NCI-H2107 treated with DMSO at 0.1 percent for 48 hours (cell line): ENCODE measurements around the gene MRPS34.

Experiments
- DNase-seq: peaks from one replicate; lab custom pipeline; 2025; ENCODE audit not compliant: unreplicated experiment; lab: John Stamatoyannopoulos, UW

The MRPS34 gene

DNA sequence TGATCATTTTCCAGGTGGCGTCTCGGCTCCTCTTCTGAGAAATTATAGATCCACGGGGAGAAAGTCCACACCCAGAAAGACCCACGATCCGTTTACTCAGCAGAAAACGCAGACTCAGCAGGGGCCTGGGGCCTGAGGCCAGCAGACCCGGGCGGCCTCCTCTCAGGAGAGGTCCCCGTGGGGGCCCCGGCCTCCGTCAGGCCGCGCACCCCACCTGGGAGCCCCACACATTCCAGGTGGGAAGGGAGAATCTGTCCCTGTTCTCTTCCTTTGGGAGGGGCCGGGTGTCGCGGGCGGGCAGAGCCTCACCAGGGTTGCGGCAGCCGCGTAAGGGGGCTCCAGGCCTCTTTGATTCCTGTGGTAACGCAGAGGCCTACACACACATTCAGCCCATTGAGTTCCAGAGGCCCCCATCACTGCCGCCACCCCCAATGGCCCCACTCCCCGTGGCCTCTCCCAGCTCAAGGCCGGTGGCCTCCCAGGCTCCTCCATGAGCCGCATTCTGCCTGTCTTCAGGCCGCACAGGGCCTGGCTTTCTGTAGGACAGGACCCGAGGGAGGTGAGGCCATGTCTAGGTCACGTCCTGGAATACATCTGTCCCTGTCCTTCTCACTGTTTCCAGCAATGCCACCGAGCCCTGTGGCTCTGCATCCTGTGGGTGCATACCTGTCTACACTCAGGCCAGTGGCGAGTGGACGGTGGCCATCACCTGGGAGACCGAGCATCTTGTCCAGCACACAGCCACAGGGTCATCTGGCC lies 22.2 kb upstream of the MRPS34 start:
- no peak for DNase-seq

DNA sequence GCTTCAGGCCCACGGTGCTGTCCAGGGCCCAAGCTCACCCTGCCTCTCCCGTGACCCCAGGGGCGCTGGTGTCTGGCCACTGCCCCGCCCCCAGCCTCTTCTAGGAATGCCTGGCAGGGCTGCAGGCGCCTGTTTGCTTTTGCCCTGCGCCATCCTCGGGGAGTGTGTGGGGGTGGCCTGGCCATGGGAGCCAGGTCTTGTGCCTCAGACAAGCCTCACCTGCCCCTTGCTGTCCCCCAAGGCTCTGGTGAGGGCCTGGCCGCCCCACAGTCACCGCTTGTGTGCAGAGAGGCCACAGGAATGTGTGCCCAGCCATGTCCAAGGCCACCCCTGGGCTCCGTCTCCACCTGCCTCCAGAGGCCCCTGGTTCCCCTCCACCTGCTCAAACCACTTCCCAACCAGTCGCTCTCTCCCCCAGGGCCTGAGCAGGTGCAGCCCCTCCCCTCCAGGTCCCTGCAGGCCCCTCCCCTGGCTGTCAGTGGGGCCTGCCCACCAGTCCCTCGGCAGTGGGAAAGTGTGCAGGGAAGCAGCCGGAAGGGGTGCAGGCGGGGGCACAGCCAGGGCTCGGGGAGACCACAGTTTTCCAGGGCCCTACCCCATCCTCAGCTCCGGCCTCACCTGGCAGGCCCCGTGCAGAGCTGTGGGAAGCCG lies 21.4 kb upstream of the MRPS34 start:
- DNase-seq = peak; percentile 58

DNA sequence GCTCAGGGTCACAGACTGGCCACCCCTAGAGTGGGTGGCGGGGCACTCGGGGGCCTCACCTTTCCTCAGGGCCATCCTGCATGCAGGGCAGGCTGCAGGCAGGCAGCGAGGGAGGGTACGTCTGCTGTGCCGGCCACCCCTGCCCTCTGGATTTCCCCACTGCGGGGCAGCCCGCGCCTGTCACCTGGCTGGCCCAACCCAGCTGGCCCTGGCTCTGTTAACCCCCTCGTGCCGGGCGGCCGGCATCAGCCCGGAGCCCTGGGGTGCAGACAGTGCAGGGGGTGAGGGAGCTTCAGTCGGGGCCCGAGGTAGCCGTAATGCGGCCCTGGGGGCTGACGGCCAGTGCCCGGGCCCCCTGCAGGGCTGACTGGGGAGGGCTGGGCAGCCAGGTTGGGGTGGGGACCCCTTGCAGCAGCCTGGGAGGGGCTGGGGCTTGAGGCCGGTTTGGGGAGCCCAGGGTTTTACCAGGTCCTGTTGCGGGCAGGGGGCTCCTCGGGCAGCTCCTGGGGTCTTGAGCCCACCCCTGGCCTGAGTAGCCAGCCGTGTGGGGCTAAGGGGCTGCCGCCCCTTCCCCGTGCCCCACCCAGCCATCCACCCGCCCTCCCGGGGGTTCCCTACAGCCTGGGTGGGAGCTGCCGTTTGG lies 20.8 kb upstream of the MRPS34 start, which contains the start of gene IGFALS:
Gene IGFALS (minus strand): TSS at position 128 of the 643 bp plus-strand sequence. CDS start 53 bp downstream, at position 75.
- DNase-seq = no peak

DNA sequence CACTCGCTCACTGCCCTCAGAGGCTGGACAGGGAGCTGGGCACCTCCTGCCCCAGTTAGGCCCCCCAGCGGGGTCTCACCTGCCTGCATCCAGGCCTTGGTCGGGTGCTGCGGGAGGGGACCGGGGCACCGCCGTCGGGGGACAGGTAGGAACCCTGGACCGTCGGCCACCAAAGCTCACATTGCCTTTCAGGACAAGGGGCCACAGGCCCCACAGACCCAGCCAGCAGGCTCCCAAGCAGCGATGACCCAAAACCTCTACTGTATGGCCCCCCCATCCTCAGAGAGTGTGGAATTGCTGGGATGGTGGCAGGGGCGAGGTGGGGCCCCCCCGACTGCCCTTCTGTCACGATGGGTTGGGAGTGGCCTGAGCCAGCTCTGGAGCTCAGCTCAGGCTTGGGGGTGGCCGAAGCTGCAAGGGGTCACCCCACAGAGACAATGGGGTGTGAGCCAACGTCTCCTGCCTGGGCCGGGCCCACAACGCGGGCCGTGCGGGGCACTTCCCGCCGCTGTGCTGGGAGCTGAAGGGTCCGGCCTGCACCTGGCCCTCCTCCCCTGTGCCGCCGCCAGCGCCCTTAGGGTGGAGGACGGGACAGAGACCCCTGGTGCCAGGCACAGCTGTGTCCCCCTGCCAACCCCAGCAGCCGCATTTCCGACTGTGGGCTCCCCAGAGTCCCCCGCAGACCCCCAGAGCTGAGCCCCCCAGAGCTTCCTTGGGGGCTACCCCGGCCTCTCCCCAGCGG lies 20.1 kb upstream of the MRPS34 start:
- no peak for DNase-seq

DNA sequence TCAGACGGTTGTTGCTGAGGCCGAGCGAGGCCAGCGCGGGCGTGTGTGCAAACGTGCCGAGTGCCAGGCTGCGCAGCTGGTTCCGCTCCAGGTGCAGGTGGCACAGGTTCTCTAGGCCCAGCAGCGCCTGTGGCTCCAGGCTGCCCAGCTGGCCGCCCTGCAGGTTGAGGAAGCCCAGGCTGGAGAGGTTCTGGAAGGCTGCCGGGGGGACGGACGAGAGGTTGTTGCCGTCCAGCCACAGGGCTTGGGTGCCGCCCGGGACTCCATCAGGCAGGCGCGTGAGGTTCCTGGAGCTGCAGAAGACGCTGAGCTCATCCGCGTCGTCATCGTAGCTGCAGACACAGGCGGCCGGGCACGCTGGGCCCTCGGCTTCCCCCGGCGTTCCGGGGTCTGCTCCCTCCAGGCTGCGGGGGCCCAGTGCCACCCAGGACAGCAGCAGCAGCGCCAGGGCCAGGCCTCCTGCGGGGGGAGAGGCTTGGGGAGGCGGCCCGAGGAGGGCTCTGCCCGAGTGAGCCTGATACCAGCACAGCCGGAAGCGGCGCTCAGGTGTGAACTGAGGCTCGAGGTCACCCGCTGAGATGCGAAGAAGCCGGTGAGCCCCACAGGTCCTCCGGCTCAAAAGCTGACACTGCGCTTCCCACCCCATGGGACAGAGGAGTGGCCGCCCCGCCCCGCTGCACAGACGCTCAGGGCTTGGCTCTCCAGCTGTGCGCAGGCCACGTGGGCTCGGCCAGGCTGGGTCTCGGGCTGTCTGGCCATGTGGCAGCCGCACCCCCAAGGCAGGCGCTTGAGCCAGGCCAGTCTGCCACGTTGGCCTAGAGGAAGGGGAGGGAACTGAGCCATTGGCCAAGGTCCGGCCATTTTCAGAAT lies 19.2 kb upstream of the MRPS34 start:
- no peak for DNase-seq

DNA sequence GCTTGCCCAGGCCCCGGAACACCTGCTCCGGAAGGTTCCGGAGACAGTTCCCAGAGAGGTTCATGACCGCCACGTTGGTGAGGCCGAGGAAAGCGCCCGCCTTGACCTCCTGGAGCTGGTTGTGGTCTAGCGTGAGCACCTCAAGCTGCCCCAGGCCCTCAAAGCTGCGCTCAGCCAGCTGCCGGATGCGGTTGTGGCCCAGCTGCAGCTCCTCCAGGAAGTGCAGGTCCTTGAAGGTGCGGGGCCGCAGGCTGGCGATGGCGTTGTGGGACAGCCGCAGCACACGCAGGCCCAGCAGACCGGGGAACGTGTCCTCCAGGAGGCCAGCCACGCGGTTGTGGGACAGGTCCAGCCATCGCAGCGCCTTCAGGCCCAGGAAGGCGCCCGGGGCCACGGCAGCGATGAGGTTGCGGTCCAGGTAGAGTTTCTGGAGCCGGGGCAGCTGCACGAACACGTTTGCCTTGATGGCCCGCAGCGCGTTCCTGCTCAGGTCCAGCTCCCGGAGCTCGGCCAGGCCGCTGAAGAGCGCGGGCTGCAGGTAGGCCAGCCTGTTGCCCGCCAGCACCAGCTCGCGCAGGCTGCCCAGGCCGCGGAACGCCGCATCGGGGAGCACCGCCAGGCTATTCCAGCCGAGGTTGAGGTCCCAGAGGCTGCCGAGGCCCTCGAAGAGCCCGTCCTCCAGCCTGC lies 18.5 kb upstream of the MRPS34 start:
- DNase-seq = no peak

DNA sequence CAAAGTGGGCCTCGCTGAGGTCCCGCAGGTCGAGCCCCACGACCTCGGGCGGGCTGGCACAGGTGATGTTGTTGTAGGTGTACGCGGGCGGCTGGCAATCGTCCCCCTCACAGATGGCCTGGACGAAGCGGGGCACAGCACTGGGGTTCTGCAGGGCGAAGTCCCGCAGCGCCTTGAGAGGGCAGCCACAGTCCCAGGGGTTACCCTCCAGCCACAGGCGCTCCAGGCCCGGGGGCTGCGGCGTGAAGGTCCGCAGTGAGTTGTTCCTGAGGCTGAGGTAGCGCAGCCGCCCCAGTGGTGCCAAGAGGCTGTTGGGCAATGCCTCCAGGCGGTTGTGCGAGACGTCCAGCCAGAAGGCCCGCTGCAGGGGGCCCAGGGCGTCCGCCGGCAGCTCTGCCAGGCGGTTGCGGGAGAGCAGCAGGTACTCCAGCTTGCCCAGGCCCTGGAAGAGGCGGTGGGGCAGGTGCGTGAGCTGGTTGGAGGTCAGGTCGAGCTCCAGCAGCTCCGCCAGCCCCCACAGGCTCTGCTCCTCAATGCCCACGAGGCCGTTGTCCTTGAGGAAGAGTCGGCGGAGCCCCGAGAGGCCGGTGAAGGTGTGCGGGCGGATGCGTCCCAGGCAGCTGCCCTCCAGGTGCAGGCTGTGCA lies 17.8 kb upstream of the MRPS34 start:
- no peak for DNase-seq

DNA sequence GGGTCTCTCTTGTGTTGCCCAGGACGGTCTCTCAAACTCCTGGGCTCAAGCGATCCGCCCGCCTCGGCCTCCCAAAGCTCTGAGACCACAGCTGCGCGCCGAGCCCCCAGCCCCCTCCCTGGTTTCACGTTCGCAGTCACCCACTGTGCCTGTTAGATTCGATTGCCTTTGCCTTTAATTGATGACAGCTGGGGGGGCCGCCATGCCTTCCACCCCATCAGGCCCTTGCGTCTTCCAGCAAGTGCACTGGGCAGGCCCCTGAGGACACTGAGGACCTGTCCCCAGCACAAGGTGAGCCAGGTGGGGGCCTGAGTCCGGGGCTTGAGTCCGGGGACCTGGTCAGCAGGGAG lies 17.3 kb upstream of the MRPS34 start:
- DNase-seq = no peak

DNA sequence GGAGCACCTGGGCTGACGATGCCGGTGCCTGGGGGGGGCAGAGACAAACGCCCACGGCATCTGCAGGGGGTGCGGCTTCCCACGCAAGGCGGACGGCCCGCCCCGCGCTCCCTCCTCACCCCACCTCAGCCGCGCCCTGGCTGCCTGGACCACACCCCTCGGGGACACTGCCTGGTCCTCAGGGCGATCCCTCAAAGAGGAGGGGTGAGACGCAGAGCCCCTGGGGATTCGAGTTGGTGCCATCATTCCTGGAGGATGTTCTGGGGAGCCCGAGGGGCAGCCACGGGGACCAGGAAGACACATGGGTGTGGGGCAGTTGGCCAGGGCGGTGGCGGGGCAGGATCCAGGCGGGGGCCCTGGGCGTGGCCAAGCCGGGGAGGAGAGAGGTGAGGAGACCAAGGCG lies 16.7 kb upstream of the MRPS34 start:
- no peak for DNase-seq

DNA sequence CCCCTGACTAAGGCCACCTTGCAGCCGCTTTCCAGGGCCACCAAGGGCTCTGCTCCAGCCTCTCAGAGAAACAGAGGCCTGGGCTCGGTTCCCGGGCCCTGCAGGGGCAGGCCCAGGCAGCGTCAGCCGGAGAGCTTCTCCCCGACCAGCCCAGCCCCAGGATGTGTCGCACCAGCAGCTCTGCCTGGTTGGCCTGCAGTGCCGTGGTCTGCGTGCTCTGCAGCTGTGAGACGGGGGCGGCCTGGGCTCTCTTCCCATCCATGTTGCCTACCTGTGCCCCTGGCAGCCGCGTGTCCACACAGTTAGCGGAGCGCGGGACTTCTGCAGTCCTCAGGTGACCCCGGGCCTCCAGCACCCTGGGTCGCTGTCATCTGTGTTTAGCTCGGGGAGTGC lies 15.8 kb upstream of the MRPS34 start:
- no peak for DNase-seq

DNA sequence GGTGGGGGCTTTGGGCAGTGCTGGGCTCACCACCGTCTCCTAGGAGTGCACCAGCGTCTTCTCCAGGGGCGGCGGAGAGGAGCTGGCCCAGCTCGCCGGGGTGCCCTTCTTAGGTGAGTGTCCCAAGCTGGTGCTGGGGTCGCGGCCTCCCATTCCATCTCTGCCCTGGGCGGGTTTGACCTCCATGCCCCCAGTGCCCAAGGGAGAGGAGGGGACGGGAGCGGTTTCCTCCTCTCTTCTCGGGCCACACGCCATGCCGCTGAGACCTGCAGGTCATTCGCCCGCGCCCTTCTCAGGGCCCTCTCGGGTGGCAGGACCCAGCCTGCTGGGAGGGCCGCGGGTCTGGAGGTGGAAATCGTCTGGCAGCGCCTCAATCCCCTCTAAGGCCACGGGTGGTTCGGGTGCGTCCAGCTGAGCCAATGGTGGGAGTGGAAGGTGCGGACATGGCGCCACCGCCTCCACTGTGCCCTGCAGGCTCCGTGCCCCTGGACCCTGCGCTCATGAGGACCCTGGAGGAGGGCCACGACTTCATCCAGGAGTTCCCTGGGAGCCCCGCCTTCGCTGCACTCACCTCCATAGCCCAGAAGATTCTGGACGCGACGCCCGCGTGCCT lies 15.3 kb upstream of the MRPS34 start:
- DNase-seq = no peak

DNA sequence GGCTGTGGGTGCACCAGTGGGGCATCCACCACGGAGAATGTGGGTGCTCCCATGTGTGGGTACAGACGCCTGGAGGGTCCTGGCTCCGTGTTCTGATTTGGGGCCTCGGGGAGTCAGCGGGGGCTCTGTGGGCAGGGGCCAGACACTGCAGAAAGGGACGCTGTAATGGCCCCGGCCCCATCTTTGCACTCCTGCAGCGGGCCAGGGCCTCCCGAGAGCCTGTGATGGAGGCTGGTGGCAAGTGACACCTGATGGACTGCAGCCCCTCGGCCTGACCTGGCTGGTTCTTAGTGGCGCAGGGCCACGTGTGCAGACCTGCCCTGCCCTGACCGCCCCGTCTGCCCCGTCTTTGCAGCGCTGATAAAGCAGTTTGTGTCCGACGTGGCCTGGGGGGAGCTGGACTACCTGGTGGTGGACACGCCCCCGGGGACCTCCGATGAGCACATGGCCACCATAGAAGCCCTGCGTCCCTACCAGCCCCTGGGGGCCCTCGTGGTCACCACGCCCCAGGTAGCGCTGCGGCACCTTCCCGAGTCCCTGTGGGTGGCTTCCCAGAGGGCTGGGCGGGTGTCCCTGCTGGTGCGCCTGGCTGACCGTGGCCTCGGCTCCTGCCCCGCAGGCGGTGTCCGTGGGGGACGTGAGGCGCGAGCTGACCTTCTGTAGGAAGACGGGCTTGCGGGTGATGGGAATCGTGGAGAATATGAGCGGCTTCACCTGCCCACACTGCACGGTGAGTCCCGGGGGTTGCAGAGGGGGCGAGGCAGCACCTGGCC lies 14.6 kb upstream of the MRPS34 start:
- no peak for DNase-seq

DNA sequence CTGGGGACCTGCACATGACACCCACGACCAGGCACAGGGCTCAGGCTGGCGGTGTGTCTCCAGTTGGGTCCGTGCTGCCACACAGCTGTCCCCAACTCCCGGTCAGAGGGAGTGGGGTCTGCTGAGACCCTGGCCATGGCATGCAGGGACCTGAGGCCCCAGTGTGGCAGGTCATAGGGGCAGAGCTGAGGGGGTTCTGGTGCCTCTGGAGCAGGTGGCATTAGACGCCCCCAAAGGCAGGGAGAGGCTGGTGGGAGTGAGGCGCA lies 14.1 kb upstream of the MRPS34 start:
- no peak for DNase-seq

DNA sequence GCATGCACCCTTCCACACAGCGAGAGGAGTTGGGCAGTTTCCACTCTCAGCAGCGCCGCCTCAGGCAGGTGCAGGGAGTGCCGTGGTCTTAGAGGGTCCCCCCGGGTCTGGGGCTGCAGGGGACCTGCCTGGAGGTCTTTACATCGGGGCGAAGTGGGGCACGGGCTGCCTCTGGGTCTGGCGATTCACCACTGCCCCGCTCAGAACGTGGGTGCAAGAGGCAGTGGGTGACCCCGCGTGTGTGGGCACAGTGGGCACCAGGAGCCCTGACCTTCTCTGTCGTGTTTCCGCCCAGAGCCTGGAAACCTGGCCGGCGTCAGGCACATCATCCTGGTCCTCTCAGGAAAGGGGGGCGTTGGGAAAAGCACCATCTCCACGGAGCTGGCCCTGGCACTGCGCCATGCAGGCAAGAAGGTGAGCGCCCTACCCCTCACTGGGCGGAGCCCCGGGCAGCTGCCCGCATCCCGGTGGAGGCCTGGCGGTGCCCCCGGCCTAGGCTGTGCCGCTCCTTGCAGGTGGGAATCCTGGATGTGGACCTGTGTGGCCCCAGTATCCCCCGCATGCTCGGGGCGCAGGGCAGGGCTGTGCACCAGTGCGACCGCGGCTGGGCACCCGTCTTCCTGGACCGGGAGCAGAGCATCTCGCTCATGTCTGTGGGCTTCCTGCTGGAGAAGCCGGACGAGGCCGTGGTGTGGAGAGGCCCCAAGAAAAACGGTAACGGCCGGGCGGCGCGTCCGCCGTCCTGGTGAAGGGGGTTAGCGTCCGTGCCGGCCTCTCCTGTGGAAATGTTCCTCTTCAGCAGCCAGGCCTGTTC lies 13.5 kb upstream of the MRPS34 start:
- DNase-seq = no peak

DNA sequence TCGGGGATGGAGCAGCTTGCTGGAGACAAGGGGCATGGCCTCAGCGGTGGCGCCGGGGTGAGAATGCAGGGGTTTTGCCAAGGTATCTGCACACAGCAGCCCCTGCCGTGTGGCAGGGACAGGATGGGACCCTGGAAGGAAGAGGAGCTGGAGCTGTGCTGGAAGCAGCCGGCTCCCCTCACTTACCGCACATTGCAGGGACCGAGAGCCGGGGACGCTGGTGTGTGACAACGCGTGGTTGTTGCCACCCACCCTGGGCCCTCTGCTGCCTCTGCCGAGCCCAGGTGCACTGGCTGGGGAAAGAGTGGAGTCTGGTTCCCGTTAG lies 12.9 kb upstream of the MRPS34 start:
- DNase-seq = no peak

DNA sequence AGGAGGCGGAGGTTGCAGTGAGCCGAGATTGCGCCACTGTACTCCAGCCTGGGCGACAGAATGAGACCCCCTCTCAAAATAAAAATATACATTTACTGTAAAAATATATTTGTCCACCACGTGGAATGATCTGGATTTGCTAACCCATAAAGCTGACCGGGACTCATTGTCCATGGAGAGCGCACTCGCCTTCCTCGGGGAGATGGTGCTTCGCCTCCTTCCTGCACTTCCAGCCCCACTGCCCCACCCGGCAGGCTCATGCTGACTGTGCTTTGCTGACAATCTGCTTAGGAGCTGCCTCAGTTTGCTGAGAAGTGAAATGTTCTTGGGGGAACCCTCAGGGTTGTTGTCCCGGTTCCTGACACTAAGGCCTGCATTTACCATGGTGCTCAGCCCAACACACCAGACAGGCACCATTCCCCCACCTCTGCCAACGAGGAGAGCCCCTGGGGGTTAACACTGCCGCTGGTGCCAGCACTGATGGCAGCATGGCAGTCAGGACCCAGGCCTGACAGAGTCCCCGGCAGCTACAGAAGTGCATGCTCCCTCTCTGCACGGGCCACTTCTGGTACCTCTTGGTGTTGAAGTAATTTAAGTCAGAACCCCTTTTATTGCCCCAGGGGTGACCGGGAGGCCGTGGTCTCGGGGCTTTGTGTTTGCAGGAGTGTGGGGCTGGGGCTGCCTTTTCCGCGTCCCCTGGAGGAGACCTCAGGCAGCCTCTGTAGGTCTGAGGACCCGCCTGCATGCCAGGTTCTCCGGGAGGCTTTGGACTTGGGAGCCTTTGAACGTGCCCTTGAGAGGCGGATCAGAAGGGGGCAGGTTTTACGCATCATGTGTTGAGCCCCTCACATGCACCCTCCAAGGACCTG lies 12.3 kb upstream of the MRPS34 start:
- no peak for DNase-seq
